ENCODE measurements around the gene RCAN3.

DNA sequence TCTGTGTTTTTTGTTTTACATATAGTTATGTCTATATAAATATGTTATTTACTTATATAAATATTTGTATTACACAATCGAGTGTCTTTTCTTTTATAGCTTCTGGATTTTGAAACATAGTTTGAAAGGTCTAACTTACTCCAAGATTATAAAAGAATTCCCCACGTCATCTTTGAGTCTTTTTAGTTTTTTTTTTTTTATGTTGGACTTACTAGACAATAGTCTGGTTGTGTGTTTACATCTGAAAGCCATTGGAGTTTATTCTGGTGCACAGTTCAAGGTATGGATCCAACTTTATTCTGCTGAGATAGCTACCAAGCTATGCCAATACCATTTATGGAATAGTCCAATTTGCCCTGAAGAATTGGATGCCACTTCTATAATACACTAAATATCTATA lies 26.1 kb upstream of the RCAN3 start:
- TF ChIP-seq, protein P1, sequence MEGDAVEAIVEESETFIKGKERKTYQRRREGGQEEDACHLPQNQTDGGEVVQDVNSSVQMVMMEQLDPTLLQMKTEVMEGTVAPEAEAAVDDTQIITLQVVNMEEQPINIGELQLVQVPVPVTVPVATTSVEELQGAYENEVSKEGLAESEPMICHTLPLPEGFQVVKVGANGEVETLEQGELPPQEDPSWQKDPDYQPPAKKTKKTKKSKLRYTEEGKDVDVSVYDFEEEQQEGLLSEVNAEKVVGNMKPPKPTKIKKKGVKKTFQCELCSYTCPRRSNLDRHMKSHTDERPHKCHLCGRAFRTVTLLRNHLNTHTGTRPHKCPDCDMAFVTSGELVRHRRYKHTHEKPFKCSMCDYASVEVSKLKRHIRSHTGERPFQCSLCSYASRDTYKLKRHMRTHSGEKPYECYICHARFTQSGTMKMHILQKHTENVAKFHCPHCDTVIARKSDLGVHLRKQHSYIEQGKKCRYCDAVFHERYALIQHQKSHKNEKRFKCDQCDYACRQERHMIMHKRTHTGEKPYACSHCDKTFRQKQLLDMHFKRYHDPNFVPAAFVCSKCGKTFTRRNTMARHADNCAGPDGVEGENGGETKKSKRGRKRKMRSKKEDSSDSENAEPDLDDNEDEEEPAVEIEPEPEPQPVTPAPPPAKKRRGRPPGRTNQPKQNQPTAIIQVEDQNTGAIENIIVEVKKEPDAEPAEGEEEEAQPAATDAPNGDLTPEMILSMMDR (IDR thresholded peaks at IDR 0.05), result no peak
- no peak for TF ChIP-seq POLR2AphosphoS5 (IDR thresholded peaks at IDR 0.05)

Data from esophagus muscularis mucosa (tissue), 3 donors.